HCT116 (cell line): ENCODE results near the gene TPSD1. TPM values are rescaled to one million over a fixed set of nuclear protein-coding genes. Genes with fewer than 3 reads are reported as not detected.

Experiments used
- ATAC-seq: fragments of 200-7000 bp; cut with Tn5 transposase; 2 replicates; pipeline ENCODE4 v1.9.1; 2020; ENCODE audit warnings: mild to moderate bottlenecking, moderate library complexity
- BruUV-seq: library from RNA; stranded (reverse); fragments of 400-500 nt; replicated peaks from 2 replicates; lab custom pipeline; 2021; lab: Mats Ljungman, UMichigan
- CTCF ChIA-PET: fragments of 300-600 bp; sonication (Branson Sonifier 250); formaldehyde crosslinking; loops from one replicate; lab custom pipeline; 2021; ENCODE audit warnings: antibody characterized with exemption; lab: Charles Lee
- POLR2A ChIA-PET: fragments of 300-600, 350-600 bp; sonication (Branson Sonifier 250); formaldehyde crosslinking; loops from one replicate; lab custom pipeline; 2021; ENCODE audit warnings: antibody characterized with exemption; lab: Charles Lee
- RAD21 ChIA-PET, 2 experiments: fragments of 300-600 bp; sonication (Branson Sonifier 250); formaldehyde crosslinking; loops; one replicate each; lab custom pipeline; 2023; ENCODE audit warnings: low total read pairs in 2 of 2; ENCODE audit not compliant: uncharacterized antibody in 2 of 2, unreplicated experiment in 2 of 2, low non-redundant PET in 1 of 2; lab: Charles Lee
- DNase-seq: peaks from one replicate; pipeline ENCODE4 v3.0.0-alpha.2; 2010; ENCODE audit warnings: low read depth, low spot score
- H2AFZ ChIP-seq: fragments of 200-600 bp; shearing (Covaris generic), sonication (generic); 2 replicates; pipeline ENCODE4 v1.6.1; 2017; ENCODE audit warnings: low read depth, mixed run types, mixed read lengths, antibody characterized with exemption, low read length; ENCODE audit not compliant: poor library complexity, severe bottlenecking
- H3K27ac ChIP-seq: 2 replicates; pipeline ENCODE4 v1.5.1; 2012; ENCODE audit warnings: low read depth, low read length
- H3K27me3 ChIP-seq: fragments of 200-600 bp; sonication (generic); 2 replicates; pipeline ENCODE4 v1.6.1; 2016; ENCODE audit warnings: mixed run types, low read length, mixed read lengths; ENCODE audit not compliant: insufficient read depth
- H3K36me3 ChIP-seq, 2 experiments: fragments of 200-500 bp in 1 of 2; fragments of 200-600 bp in 1 of 2; sonication (Bioruptor generic) in 1 of 2; sonication (generic) in 1 of 2; 2 replicates each; pipeline versions ENCODE4 v1.5.1 to v1.6.1; 2014 to 2016; ENCODE audit warnings: low read length in 2 of 2, inconsistent platforms in 1 of 2, mixed read lengths in 1 of 2, mixed run types in 1 of 2; ENCODE audit not compliant: insufficient read depth in 2 of 2, control insufficient read depth in 1 of 2
- H3K4me1 ChIP-seq, 2 experiments: fragments of 200-600 bp in 1 of 2; sonication (generic) in 1 of 2; 2 replicates each; pipeline versions ENCODE4 v1.5.1 to v1.6.1; 2012 to 2017; ENCODE audit warnings: low read length in 2 of 2, inconsistent platforms in 1 of 2, mild to moderate bottlenecking in 1 of 2, mixed read lengths in 1 of 2, mixed run types in 1 of 2, moderate library complexity in 1 of 2; ENCODE audit not compliant: insufficient read depth in 2 of 2, control insufficient read depth in 1 of 2
- H3K4me2 ChIP-seq: fragments of 200-600 bp; sonication (generic); 2 replicates; pipeline ENCODE4 v1.6.1; 2017; ENCODE audit warnings: mixed run types, low read length, mixed read lengths
- H3K4me3 ChIP-seq, 2 experiments: fragments of 200-600 bp in 1 of 2; sonication (generic) in 1 of 2; replicated peaks in 1 of 2; 2 replicates each; pipeline ENCODE4 v1.5.1; 2011 to 2016; ENCODE audit warnings: low read length in 2 of 2, control low read depth in 1 of 2, low read depth in 1 of 2, mild to moderate bottlenecking in 1 of 2, mixed read lengths in 1 of 2, mixed run types in 1 of 2
- H3K79me2 ChIP-seq: fragments of 200-600 bp; sonication (generic); 2 replicates; pipeline ENCODE4 v1.6.1; 2017; ENCODE audit warnings: mild to moderate bottlenecking, mixed run types, low read length, moderate library complexity, mixed read lengths; ENCODE audit not compliant: insufficient read depth
- H3K9ac ChIP-seq: fragments of 200-600 bp; sonication (generic); 2 replicates; pipeline ENCODE4 v1.6.1; 2016; ENCODE audit warnings: low read length, mixed read lengths
- H3K9me2 ChIP-seq: fragments of 200-600 bp; sonication (generic), shearing (Covaris generic); 2 replicates; pipeline ENCODE4 v1.6.1; 2017; ENCODE audit warnings: mixed run types, mild to moderate bottlenecking, moderate library complexity; ENCODE audit not compliant: insufficient read depth
- H3K9me3 ChIP-seq, 2 experiments: fragments of 200-500 bp in 1 of 2; fragments of 200-600 bp in 1 of 2; sonication (Bioruptor generic) in 1 of 2; sonication (generic) in 1 of 2; 2 replicates each; pipeline ENCODE4 v1.6.1; 2014 to 2017; ENCODE audit warnings: low read length in 2 of 2, mixed read lengths in 2 of 2, inconsistent platforms in 1 of 2, low read depth in 1 of 2, mild to moderate bottlenecking in 1 of 2, mixed run types in 1 of 2, moderate library complexity in 1 of 2; ENCODE audit not compliant: control insufficient read depth in 1 of 2, insufficient read depth in 1 of 2
- H4K20me1 ChIP-seq: fragments of 200-600 bp; sonication (generic), shearing (Covaris generic); 2 replicates; pipeline ENCODE4 v1.6.1; 2017; ENCODE audit warnings: mixed run types, mild to moderate bottlenecking, moderate library complexity; ENCODE audit not compliant: insufficient read depth
- CEBPB ChIP-seq: IDR thresholded peaks from 2 replicates; pipeline ENCODE4 v1.6.1; 2012; ENCODE audit warnings: low read depth
- EGR1 ChIP-seq: IDR thresholded peaks from 2 replicates; pipeline ENCODE4 v1.6.1; 2012; ENCODE audit warnings: low read depth
- ELF1 ChIP-seq: IDR thresholded peaks from 2 replicates; pipeline ENCODE4 v1.6.1; 2012; ENCODE audit warnings: low read depth, borderline replicate concordance
- EZH2 ChIP-seq: fragments of 200-600 bp; sonication (generic); IDR thresholded peaks from 2 replicates; pipeline ENCODE4 v1.6.1; 2017; ENCODE audit warnings: antibody characterized with exemption, mixed run types
- EZH2phosphoT487 ChIP-seq: fragments of 200-600 bp; IDR thresholded peaks from 2 replicates; pipeline ENCODE4 v1.6.1; 2018; ENCODE audit warnings: antibody characterized with exemption, borderline replicate concordance
- FOSL1 ChIP-seq: IDR thresholded peaks from 2 replicates; pipeline ENCODE4 v1.6.1; 2012; ENCODE audit warnings: low read depth
- POLR2A ChIP-seq: IDR thresholded peaks from 2 replicates; pipeline ENCODE4 v1.7.0; 2011; ENCODE audit warnings: borderline replicate concordance; ENCODE audit not compliant: insufficient read depth, insufficient read length; ENCODE audit errors: extremely low read depth
- POLR2AphosphoS5 ChIP-seq: IDR thresholded peaks from 2 replicates; pipeline ENCODE4 v1.6.1; 2011; ENCODE audit warnings: mild to moderate bottlenecking, low read depth, low read length, moderate library complexity
- RAD21 ChIP-seq: IDR thresholded peaks from 2 replicates; pipeline ENCODE4 v1.6.1; 2012; ENCODE audit warnings: low read depth, mild to moderate bottlenecking
- SIN3A ChIP-seq: IDR thresholded peaks from 2 replicates; pipeline ENCODE4 v1.6.1; 2012; ENCODE audit warnings: low read depth
- SP1 ChIP-seq: IDR thresholded peaks from 2 replicates; pipeline ENCODE4 v1.6.1; 2012; ENCODE audit warnings: low read depth
- SRF ChIP-seq: IDR thresholded peaks from 2 replicates; pipeline ENCODE4 v1.6.1; 2012; ENCODE audit warnings: low read depth
- TCF7L2 ChIP-seq: IDR thresholded peaks from 2 replicates; pipeline ENCODE4 v1.7.0; 2011; ENCODE audit warnings: borderline replicate concordance, inconsistent platforms; ENCODE audit not compliant: insufficient read depth, insufficient read length; ENCODE audit errors: extremely low read depth
- YY1 ChIP-seq: IDR thresholded peaks from 2 replicates; pipeline ENCODE4 v1.6.1; 2011; ENCODE audit warnings: low read length, low read depth, moderate library complexity, mild to moderate bottlenecking; ENCODE audit not compliant: insufficient replicate concordance; ENCODE audit errors: extremely low read depth
- ZFX ChIP-seq: fragments of 450-650 bp; IDR thresholded peaks from 2 replicates; pipeline ENCODE4 v1.6.1; 2017
- intact Hi-C: fragments of 100-400 bp; cut with micrococcal nuclease; formaldehyde crosslinking; loops from 2 replicates; pipeline ENCODE4 v1.10.0; 2022
- total RNA-seq: library from RNA; stranded (reverse); gene quantifications from one replicate; pipeline ENCODE4 v1.2.1, GENCODE V29; 2021; ENCODE audit not compliant: unreplicated experiment
- TF ChIP-seq, protein P1 (sequence below), 3 experiments: fragments of 200-600 bp in 1 of 3; sonication (generic) in 1 of 3; IDR thresholded peaks in 2 of 3; conservative IDR thresholded peaks in 1 of 3; 2 replicates each; pipeline ENCODE4 v1.5.1; 2012 to 2017; ENCODE audit warnings: low read depth in 2 of 3, low read length in 2 of 3, antibody characterized with exemption in 1 of 3, borderline replicate concordance in 1 of 3, control low read depth in 1 of 3, mild to moderate bottlenecking in 1 of 3, mixed read lengths in 1 of 3, mixed run types in 1 of 3, moderate library complexity in 1 of 3; ENCODE audit not compliant: insufficient read depth in 1 of 3
- TF ChIP-seq, protein P2 (sequence below): IDR thresholded peaks from 2 replicates; pipeline ENCODE4 v1.6.1; 2011; ENCODE audit warnings: mild to moderate bottlenecking, low read length, moderate library complexity; ENCODE audit not compliant: insufficient replicate concordance; ENCODE audit errors: extremely low read depth
- TF ChIP-seq, protein P3 (sequence below): IDR thresholded peaks from 2 replicates; pipeline ENCODE4 v1.6.1; 2012; ENCODE audit warnings: low read depth
- TF ChIP-seq, protein P4 (sequence below): IDR thresholded peaks from 2 replicates; pipeline ENCODE4 v1.6.1; 2012
- TF ChIP-seq, protein P5 (sequence below): IDR thresholded peaks from 2 replicates; pipeline ENCODE4 v1.6.1; 2012

Gene TPSD1
- total RNA-seq, 1 experiment from 2014 or later, result not detected

DNA sequence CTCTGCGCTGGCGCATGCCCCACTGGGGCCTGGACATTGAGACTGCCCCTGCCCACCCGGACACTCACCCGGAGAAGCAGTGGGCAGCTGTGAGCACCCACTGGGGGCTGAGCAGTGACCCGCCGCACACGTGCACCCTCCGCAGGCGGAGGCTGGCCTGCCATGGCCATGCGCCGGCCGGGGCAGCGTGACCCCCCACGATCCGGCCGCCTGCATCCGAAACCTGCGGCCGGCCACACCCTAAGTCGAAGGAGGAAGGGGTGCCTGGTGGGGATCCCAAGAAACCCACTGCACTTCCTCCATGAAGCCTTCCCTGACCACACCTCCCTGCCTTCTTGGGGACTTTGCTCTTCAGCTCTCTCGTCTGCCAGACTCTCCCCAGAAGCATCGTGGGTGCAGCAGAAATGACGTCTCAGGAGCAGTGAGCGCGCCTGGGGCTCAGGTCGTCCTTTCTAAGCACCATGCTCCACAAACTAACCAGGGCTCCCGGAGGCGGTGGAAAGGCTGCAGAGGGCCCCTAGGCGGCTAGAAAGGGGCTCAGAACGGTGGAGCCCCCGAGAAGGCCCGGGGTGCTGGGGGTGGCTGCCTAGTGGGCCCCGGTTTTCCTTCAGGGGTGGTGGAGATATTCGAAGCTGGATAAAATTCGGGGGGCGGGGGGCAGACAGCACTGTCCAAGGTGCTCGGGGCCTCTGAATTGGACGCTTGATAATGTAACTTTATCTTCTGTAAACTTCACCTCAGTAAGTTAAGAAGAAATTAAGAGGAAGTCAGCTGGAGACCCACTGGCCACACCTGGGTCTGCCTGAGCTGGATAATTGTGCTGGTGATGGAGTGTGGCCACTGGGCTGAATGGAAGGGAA is 32.3 kb upstream of the TPSD1 start:
- no peak for TF ChIP-seq EGR1
- TF ChIP-seq SIN3A, result no peak
- TF ChIP-seq, protein P1, sequence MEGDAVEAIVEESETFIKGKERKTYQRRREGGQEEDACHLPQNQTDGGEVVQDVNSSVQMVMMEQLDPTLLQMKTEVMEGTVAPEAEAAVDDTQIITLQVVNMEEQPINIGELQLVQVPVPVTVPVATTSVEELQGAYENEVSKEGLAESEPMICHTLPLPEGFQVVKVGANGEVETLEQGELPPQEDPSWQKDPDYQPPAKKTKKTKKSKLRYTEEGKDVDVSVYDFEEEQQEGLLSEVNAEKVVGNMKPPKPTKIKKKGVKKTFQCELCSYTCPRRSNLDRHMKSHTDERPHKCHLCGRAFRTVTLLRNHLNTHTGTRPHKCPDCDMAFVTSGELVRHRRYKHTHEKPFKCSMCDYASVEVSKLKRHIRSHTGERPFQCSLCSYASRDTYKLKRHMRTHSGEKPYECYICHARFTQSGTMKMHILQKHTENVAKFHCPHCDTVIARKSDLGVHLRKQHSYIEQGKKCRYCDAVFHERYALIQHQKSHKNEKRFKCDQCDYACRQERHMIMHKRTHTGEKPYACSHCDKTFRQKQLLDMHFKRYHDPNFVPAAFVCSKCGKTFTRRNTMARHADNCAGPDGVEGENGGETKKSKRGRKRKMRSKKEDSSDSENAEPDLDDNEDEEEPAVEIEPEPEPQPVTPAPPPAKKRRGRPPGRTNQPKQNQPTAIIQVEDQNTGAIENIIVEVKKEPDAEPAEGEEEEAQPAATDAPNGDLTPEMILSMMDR (IDR thresholded peaks at IDR 0.05 in 2 of 3, conservative IDR thresholded peaks at IDR 0.05 in 1 of 3; ENCODE audit: borderline replicate concordance in 1 of 3, insufficient read depth in 1 of 3, low read depth in 2 of 3, low read length in 2 of 3), result no peak
- TF ChIP-seq POLR2A, result no peak
- TF ChIP-seq, protein P2, sequence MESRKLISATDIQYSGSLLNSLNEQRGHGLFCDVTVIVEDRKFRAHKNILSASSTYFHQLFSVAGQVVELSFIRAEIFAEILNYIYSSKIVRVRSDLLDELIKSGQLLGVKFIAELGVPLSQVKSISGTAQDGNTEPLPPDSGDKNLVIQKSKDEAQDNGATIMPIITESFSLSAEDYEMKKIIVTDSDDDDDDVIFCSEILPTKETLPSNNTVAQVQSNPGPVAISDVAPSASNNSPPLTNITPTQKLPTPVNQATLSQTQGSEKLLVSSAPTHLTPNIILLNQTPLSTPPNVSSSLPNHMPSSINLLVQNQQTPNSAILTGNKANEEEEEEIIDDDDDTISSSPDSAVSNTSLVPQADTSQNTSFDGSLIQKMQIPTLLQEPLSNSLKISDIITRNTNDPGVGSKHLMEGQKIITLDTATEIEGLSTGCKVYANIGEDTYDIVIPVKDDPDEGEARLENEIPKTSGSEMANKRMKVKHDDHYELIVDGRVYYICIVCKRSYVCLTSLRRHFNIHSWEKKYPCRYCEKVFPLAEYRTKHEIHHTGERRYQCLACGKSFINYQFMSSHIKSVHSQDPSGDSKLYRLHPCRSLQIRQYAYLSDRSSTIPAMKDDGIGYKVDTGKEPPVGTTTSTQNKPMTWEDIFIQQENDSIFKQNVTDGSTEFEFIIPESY, result no peak
- TF ChIP-seq CEBPB, result no peak
- TF ChIP-seq, protein P3, sequence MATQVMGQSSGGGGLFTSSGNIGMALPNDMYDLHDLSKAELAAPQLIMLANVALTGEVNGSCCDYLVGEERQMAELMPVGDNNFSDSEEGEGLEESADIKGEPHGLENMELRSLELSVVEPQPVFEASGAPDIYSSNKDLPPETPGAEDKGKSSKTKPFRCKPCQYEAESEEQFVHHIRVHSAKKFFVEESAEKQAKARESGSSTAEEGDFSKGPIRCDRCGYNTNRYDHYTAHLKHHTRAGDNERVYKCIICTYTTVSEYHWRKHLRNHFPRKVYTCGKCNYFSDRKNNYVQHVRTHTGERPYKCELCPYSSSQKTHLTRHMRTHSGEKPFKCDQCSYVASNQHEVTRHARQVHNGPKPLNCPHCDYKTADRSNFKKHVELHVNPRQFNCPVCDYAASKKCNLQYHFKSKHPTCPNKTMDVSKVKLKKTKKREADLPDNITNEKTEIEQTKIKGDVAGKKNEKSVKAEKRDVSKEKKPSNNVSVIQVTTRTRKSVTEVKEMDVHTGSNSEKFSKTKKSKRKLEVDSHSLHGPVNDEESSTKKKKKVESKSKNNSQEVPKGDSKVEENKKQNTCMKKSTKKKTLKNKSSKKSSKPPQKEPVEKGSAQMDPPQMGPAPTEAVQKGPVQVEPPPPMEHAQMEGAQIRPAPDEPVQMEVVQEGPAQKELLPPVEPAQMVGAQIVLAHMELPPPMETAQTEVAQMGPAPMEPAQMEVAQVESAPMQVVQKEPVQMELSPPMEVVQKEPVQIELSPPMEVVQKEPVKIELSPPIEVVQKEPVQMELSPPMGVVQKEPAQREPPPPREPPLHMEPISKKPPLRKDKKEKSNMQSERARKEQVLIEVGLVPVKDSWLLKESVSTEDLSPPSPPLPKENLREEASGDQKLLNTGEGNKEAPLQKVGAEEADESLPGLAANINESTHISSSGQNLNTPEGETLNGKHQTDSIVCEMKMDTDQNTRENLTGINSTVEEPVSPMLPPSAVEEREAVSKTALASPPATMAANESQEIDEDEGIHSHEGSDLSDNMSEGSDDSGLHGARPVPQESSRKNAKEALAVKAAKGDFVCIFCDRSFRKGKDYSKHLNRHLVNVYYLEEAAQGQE, result no peak
- TF ChIP-seq, protein P4, sequence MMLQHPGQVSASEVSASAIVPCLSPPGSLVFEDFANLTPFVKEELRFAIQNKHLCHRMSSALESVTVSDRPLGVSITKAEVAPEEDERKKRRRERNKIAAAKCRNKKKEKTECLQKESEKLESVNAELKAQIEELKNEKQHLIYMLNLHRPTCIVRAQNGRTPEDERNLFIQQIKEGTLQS, result no peak
- no peak for TF ChIP-seq YY1
- TF ChIP-seq ELF1, result no peak
- TF ChIP-seq, protein P5, sequence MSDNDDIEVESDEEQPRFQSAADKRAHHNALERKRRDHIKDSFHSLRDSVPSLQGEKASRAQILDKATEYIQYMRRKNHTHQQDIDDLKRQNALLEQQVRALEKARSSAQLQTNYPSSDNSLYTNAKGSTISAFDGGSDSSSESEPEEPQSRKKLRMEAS, result no peak
- TF ChIP-seq SP1, result no peak
- no peak for TF ChIP-seq SRF
- TF ChIP-seq FOSL1, result no peak
- no peak for TF ChIP-seq EZH2phosphoT487
- TF ChIP-seq EZH2, result no peak
- no peak for TF ChIP-seq ZFX
- TF ChIP-seq TCF7L2, result no peak
- no peak for TF ChIP-seq POLR2AphosphoS5
- TF ChIP-seq RAD21, result no peak
- no peaks in the 10 kb centered on the region for H3K4me1 ChIP-seq
- H3K4me3 ChIP-seq, result no peak overlapping the region
- BruUV-seq, result no TSS peak
- H3K79me2 ChIP-seq, result no peaks in the 10 kb centered on the region
- no peak overlapping the region for H3K4me2 ChIP-seq
- no peak overlapping the region for H3K27ac ChIP-seq
- intact Hi-C loops, result no loop called here
- POLR2A ChIA-PET, result no interaction called here
- no peaks in the 10 kb centered on the region for H4K20me1 ChIP-seq
- no peaks in the 10 kb centered on the region for H3K9me3 ChIP-seq
- no peak overlapping the region for H3K9ac ChIP-seq
- CTCF ChIA-PET, result no interaction called here
- no peak overlapping the region for H2AFZ ChIP-seq
- RAD21 ChIA-PET, result no interaction called here
- no peaks in the 10 kb centered on the region for H3K9me2 ChIP-seq
- ATAC-seq (no peak), DNase-seq (no peak)
- H3K36me3 ChIP-seq, result no peaks in the 10 kb centered on the region
- no peaks in the 10 kb centered on the region for H3K27me3 ChIP-seq
